Mesendoderm (in vitro differentiated cells): ENCODE results near the gene RPL34. TPM values are rescaled to one million over a fixed set of nuclear protein-coding genes. Genes with fewer than 3 reads are reported as not detected.

ENCODE experiments used
- DNase-seq: peaks from one replicate; pipeline ENCODE4 v3.0.0; 2013
- H2AK5ac ChIP-seq: 2 replicates; pipeline ENCODE4 v1.6.1; 2013; ENCODE audit warnings: low read length, inconsistent platforms
- H2BK120ac ChIP-seq: 2 replicates; pipeline ENCODE4 v1.6.1; 2013; ENCODE audit warnings: low read depth, mild to moderate bottlenecking, low read length, moderate library complexity, mixed read lengths
- H2BK15ac ChIP-seq: replicated peaks from 2 replicates; pipeline ENCODE4 v1.6.1; 2013; ENCODE audit warnings: low read depth, mild to moderate bottlenecking, moderate library complexity
- H2BK5ac ChIP-seq: 2 replicates; pipeline ENCODE4 v1.6.1; 2013; ENCODE audit warnings: low read length, inconsistent platforms
- H3K18ac ChIP-seq: 2 replicates; pipeline ENCODE4 v1.6.1; 2013; ENCODE audit warnings: mild to moderate bottlenecking, low read length, mixed read lengths
- H3K23ac ChIP-seq: one replicate; pipeline ENCODE4 v1.6.1; 2013; ENCODE audit warnings: low read length
- H3K27ac ChIP-seq: 2 replicates; pipeline ENCODE4 v1.5.1; 2013; ENCODE audit warnings: low read depth, mild to moderate bottlenecking, inconsistent platforms, low read length, moderate library complexity
- H3K27me3 ChIP-seq: 2 replicates; pipeline ENCODE4 v1.6.1; 2013; ENCODE audit warnings: low read length, control low read depth, mild to moderate bottlenecking, inconsistent platforms; ENCODE audit not compliant: insufficient read depth, poor library complexity
- H3K36me3 ChIP-seq: 2 replicates; pipeline ENCODE4 v1.6.1; 2013; ENCODE audit warnings: low read length, inconsistent platforms; ENCODE audit not compliant: control insufficient read depth, insufficient read depth
- H3K4ac ChIP-seq: one replicate; pipeline ENCODE4 v1.6.1; 2013; ENCODE audit warnings: low read depth, mild to moderate bottlenecking, low read length, moderate library complexity
- H3K4me1 ChIP-seq: 2 replicates; pipeline ENCODE4 v1.6.1; 2013; ENCODE audit warnings: low read depth, low read length, inconsistent platforms; ENCODE audit not compliant: control insufficient read depth
- H3K4me2 ChIP-seq: 2 replicates; pipeline ENCODE4 v1.6.1; 2013; ENCODE audit warnings: low read length
- H3K4me3 ChIP-seq: 2 replicates; pipeline ENCODE4 v1.5.1; 2013; ENCODE audit warnings: mild to moderate bottlenecking, low read length
- H3K56ac ChIP-seq: one replicate; pipeline ENCODE4 v1.6.1; 2013; ENCODE audit warnings: low read length
- H3K79me1 ChIP-seq: 2 replicates; pipeline ENCODE4 v1.6.1; 2013; ENCODE audit warnings: low read length, inconsistent platforms
- H3K79me2 ChIP-seq: 2 replicates; pipeline ENCODE4 v1.6.1; 2013; ENCODE audit warnings: mild to moderate bottlenecking, low read length; ENCODE audit not compliant: control insufficient read depth, insufficient read depth
- H3K9ac ChIP-seq: 2 replicates; pipeline ENCODE4 v1.6.1; 2013; ENCODE audit warnings: low read length, inconsistent platforms
- H4K5ac ChIP-seq: one replicate; pipeline ENCODE4 v1.6.1; 2013; ENCODE audit warnings: low read length
- H4K8ac ChIP-seq: one replicate; pipeline ENCODE4 v1.6.1; 2013; ENCODE audit warnings: low read depth, mild to moderate bottlenecking, control low read depth, low read length, moderate library complexity
- WGBS: extraction: QIAGEN DNeasy Blood & Tissue Kit; methylation state at CpG from one replicate; pipeline ENCODE4 v1.1.7; 2013; ENCODE audit warnings: low lambda C conversion rate, missing lambda C conversion rate; ENCODE audit not compliant: insufficient coverage; ENCODE audit errors: extremely low coverage; 5-methylcytosine and 5-hydroxymethylcytosine counted together
- small RNA-seq: library from polyadenylated mRNA; stranded (forward); fragments of <200 nt; extraction: miRNeasy Mini kit (QIAGEN cat#:217004); gene quantifications from one replicate; pipeline ENCODE3, GENCODE V24; 2013; ENCODE audit not compliant: insufficient read depth

Gene RPL34

GRCh38 chr4:108674356-108674977 lies 54.1 kb downstream of the RPL34 start:
- no peak overlapping the region for H2BK5ac ChIP-seq
- H3K18ac ChIP-seq = no peak overlapping the region
- no peaks in the 10 kb centered on the region for H3K79me2 ChIP-seq
- H3K4ac ChIP-seq = no peak overlapping the region
- no peak overlapping the region for H2BK15ac ChIP-seq
- no peak overlapping the region for H2BK120ac ChIP-seq
- H3K4me1 ChIP-seq = no peaks in the 10 kb centered on the region
- H2AK5ac ChIP-seq = no peak overlapping the region
- no peak overlapping the region for H4K5ac ChIP-seq
- no CpG with 5 or more reads among the region's 4 CpGs for WGBS
- no peak overlapping the region for H4K8ac ChIP-seq
- H3K4me3 ChIP-seq = no peak overlapping the region
- no peaks in the 10 kb centered on the region for H3K36me3 ChIP-seq
- no peaks in the 10 kb centered on the region for H3K27me3 ChIP-seq
- H3K56ac ChIP-seq = no peak overlapping the region
- H3K79me1 ChIP-seq = no peaks in the 10 kb centered on the region
- no peak overlapping the region for H3K9ac ChIP-seq
- H3K4me2 ChIP-seq = no peak overlapping the region
- no peak overlapping the region for H3K27ac ChIP-seq
- no peak for DNase-seq
- H3K23ac ChIP-seq = no peak overlapping the region

Small RNA genes within 50 kb of the gene (small RNA-seq; reads per million reads assigned to genes)
- gene RNU6-431P = not detected
